H1 (cell line): ENCODE data around the gene DAPK1. TPM values are rescaled to one million over a fixed set of nuclear protein-coding genes. Genes with fewer than 3 reads are reported as not detected.

ENCODE experiments used
- CTCF ChIA-PET: fragments of 300-600 bp; sonication (Branson Sonifier 250); formaldehyde crosslinking; loops from one replicate; lab custom pipeline; 2021; ENCODE audit not compliant: partially characterized antibody; lab: Charles Lee
- POLR2A ChIA-PET: fragments of 300-600 bp; sonication (Branson Sonifier 250); formaldehyde crosslinking; loops from one replicate; lab custom pipeline; 2021; ENCODE audit warnings: inconsistent platforms; ENCODE audit not compliant: partially characterized antibody; lab: Charles Lee
- DNase-seq, 2 experiments: peaks; one replicate each; pipeline versions ENCODE4 v3.0.0 to v3.0.0-alpha.2; 2010 to 2022; ENCODE audit warnings: low spot score in 2 of 2, low read depth in 1 of 2, mixed read lengths in 1 of 2
- FAIRE-seq: peaks from 2 replicates; lab custom pipeline; 2011; peaks lifted over from hg19 to GRCh38; lab: Jason Lieb, UNC
- H2AFZ ChIP-seq: 2 replicates; pipeline ENCODE4 v1.8.1; 2012; ENCODE audit warnings: low read length, inconsistent platforms
- H2AK5ac ChIP-seq: 2 replicates; pipeline ENCODE4 v1.6.1; 2013; ENCODE audit warnings: low read depth, low read length
- H2BK120ac ChIP-seq: replicated peaks from 2 replicates; pipeline ENCODE3; 2013; ENCODE audit warnings: low read depth, low read length, inconsistent platforms
- H2BK12ac ChIP-seq: 2 replicates; pipeline ENCODE4 v1.6.1; 2013; ENCODE audit warnings: low read depth, low read length
- H2BK15ac ChIP-seq: 2 replicates; pipeline ENCODE4 v1.6.1; 2013; ENCODE audit warnings: low read length
- H2BK20ac ChIP-seq: 2 replicates; pipeline ENCODE4 v1.6.1; 2013; ENCODE audit warnings: low read length
- H2BK5ac ChIP-seq: 2 replicates; pipeline ENCODE4 v1.6.1; 2013; ENCODE audit warnings: low read depth, low read length
- H3K14ac ChIP-seq: 2 replicates; pipeline ENCODE4 v1.6.1; 2013; ENCODE audit warnings: inconsistent platforms; ENCODE audit not compliant: insufficient read length
- H3K18ac ChIP-seq: 2 replicates; pipeline ENCODE4 v1.6.1; 2013; ENCODE audit warnings: low read length; ENCODE audit errors: extremely low read depth
- H3K23ac ChIP-seq: 2 replicates; pipeline ENCODE4 v1.6.1; 2013; ENCODE audit warnings: inconsistent platforms; ENCODE audit not compliant: insufficient read length
- H3K23me2 ChIP-seq: 2 replicates; pipeline ENCODE4 v1.6.1; 2013; ENCODE audit warnings: low read depth, low read length
- H3K27ac ChIP-seq: 2 replicates; pipeline ENCODE4 v1.6.1; 2011; ENCODE audit warnings: low read depth, low read length, inconsistent platforms
- H3K27me3 ChIP-seq, 4 experiments: replicated peaks in 1 of 4; 1 replicate in 1 of 4; 2 replicates in 3 of 4; pipeline versions ENCODE4 v1.6.1 to v1.8.1; 2011 to 2013; ENCODE audit warnings: low read length in 3 of 4, mild to moderate bottlenecking in 3 of 4, inconsistent platforms in 2 of 4, mixed read lengths in 2 of 4, moderate library complexity in 1 of 4; ENCODE audit not compliant: control insufficient read depth in 3 of 4, insufficient read depth in 3 of 4; ENCODE audit errors: extremely low read depth in 1 of 4
- H3K36me3 ChIP-seq, 4 experiments: 2 replicates each; pipeline versions ENCODE4 v1.6.1 to v1.8.1; 2011 to 2013; ENCODE audit warnings: mild to moderate bottlenecking in 4 of 4, low read length in 3 of 4, moderate library complexity in 2 of 4, control low read depth in 1 of 4, inconsistent platforms in 1 of 4; ENCODE audit not compliant: insufficient read depth in 4 of 4, control insufficient read depth in 2 of 4
- H3K4ac ChIP-seq: replicated peaks from 2 replicates; pipeline ENCODE3; 2013; ENCODE audit warnings: low read length, low read depth, mixed read lengths, inconsistent platforms; ENCODE audit not compliant: insufficient read length
- H3K4me1 ChIP-seq, 4 experiments: replicated peaks in 1 of 4; 1 replicate in 1 of 4; 2 replicates in 3 of 4; pipeline versions ENCODE4 v1.6.1 to v1.8.1; 2011 to 2013; ENCODE audit warnings: low read length in 3 of 4, inconsistent platforms in 2 of 4, mixed read lengths in 1 of 4; ENCODE audit not compliant: insufficient read depth in 4 of 4, control insufficient read depth in 3 of 4
- H3K4me2 ChIP-seq, 2 experiments: 2 replicates each; pipeline versions ENCODE4 v1.6.1 to v1.8.1; 2011 to 2013; ENCODE audit warnings: low read depth in 2 of 2, low read length in 2 of 2, control low read depth in 1 of 2, inconsistent platforms in 1 of 2, mild to moderate bottlenecking in 1 of 2; ENCODE audit not compliant: insufficient read depth in 1 of 2
- H3K4me3 ChIP-seq, 4 experiments: fragments of 200-600, 300-600 bp in 1 of 4; sonication (generic), shearing (Covaris generic), sonication (Bioruptor Twin) in 1 of 4; 2 replicates each; pipeline versions ENCODE4 v1.5.1 to v1.8.1; 2011 to 2016; ENCODE audit warnings: low read length in 4 of 4, low read depth in 3 of 4, control low read depth in 2 of 4, inconsistent platforms in 2 of 4, mild to moderate bottlenecking in 2 of 4, mixed read lengths in 1 of 4, moderate library complexity in 1 of 4; ENCODE audit not compliant: insufficient read depth in 2 of 4; ENCODE audit errors: extremely low read depth in 1 of 4
- H3K56ac ChIP-seq: replicated peaks from 2 replicates; pipeline ENCODE3; 2013; ENCODE audit warnings: low read depth, mild to moderate bottlenecking, mixed read lengths, low read length, inconsistent platforms; ENCODE audit not compliant: insufficient read length
- H3K79me1 ChIP-seq: 2 replicates; pipeline ENCODE4 v1.6.1; 2013; ENCODE audit warnings: low read depth, low read length, control low read depth
- H3K79me2 ChIP-seq, 2 experiments: 2 replicates each; pipeline versions ENCODE4 v1.6.1 to v1.8.1; 2012 to 2013; ENCODE audit warnings: low read length in 2 of 2, mild to moderate bottlenecking in 2 of 2, inconsistent platforms in 1 of 2; ENCODE audit not compliant: insufficient read depth in 2 of 2, control insufficient read depth in 1 of 2
- H3K9ac ChIP-seq, 4 experiments: replicated peaks in 1 of 4; 1 replicate in 1 of 4; 2 replicates in 3 of 4; pipeline versions ENCODE4 v1.6.1 to v1.8.1; 2011 to 2013; ENCODE audit warnings: low read depth in 3 of 4, low read length in 3 of 4, control low read depth in 2 of 4, mild to moderate bottlenecking in 2 of 4, moderate library complexity in 2 of 4, inconsistent platforms in 1 of 4; ENCODE audit errors: extremely low read depth in 1 of 4
- H3K9me3 ChIP-seq, 2 experiments: 2 replicates each; pipeline versions ENCODE4 v1.6.1 to v1.8.1; 2012 to 2013; ENCODE audit warnings: mild to moderate bottlenecking in 2 of 2, moderate library complexity in 2 of 2, control low read depth in 1 of 2, inconsistent platforms in 1 of 2, low read depth in 1 of 2, low read length in 1 of 2, mixed read lengths in 1 of 2; ENCODE audit not compliant: insufficient read depth in 2 of 2
- H4K20me1 ChIP-seq, 2 experiments: replicated peaks in 1 of 2; 2 replicates each; pipeline versions ENCODE3 to v1.8.1; 2011 to 2013; ENCODE audit warnings: inconsistent platforms in 2 of 2, low read length in 2 of 2, mild to moderate bottlenecking in 1 of 2; ENCODE audit not compliant: insufficient read depth in 2 of 2, control insufficient read depth in 1 of 2
- H4K5ac ChIP-seq: 2 replicates; pipeline ENCODE4 v1.6.1; 2013; ENCODE audit warnings: low read length, low read depth, mixed read lengths, inconsistent platforms; ENCODE audit not compliant: insufficient read length
- H4K8ac ChIP-seq: 2 replicates; pipeline ENCODE4 v1.8.0; 2013; ENCODE audit warnings: mild to moderate bottlenecking, moderate library complexity, low read length, inconsistent platforms; ENCODE audit not compliant: insufficient read depth; ENCODE audit errors: extremely low read depth
- H4K91ac ChIP-seq: replicated peaks from 2 replicates; pipeline ENCODE3; 2013; ENCODE audit warnings: low read length, mixed read lengths, inconsistent platforms; ENCODE audit not compliant: insufficient read length
- ASH2L ChIP-seq: fragments of 200-600, 300-600 bp; sonication (generic); IDR thresholded peaks from one replicate; pipeline ENCODE4 v1.7.1; 2017; ENCODE audit warnings: low read length
- ATF2 ChIP-seq: IDR thresholded peaks from 2 replicates; pipeline ENCODE4 v1.6.1; 2012; ENCODE audit warnings: low read length, inconsistent platforms
- ATF3 ChIP-seq: IDR thresholded peaks from 2 replicates; pipeline ENCODE4 v1.6.1; 2011; ENCODE audit warnings: low read depth, mild to moderate bottlenecking, low read length; ENCODE audit not compliant: insufficient read depth
- BCL11A ChIP-seq, 2 experiments: IDR thresholded peaks; one replicate each; pipeline ENCODE4 v1.6.1; 2011; ENCODE audit warnings: low read depth in 2 of 2, low read length in 2 of 2, mild to moderate bottlenecking in 2 of 2
- CREB1 ChIP-seq: IDR thresholded peaks from 2 replicates; pipeline ENCODE4 v1.6.1; 2012; ENCODE audit warnings: inconsistent platforms
- EZH2 ChIP-seq: fragments of 200-600 bp; sonication (generic); IDR thresholded peaks from 2 replicates; pipeline ENCODE4 v1.7.1; 2012; ENCODE audit warnings: low read depth, mild to moderate bottlenecking, moderate library complexity, low read length, inconsistent platforms; ENCODE audit not compliant: severe bottlenecking
- KDM5A ChIP-seq: fragments of 200-600 bp; IDR thresholded peaks from 2 replicates; pipeline ENCODE4 v1.7.1; 2012; ENCODE audit warnings: mild to moderate bottlenecking, low read length, inconsistent platforms, mixed read lengths
- SIN3A ChIP-seq, 2 experiments: IDR thresholded peaks in 1 of 2; conservative IDR thresholded peaks in 1 of 2; 2 replicates each; pipeline ENCODE4 v1.6.1; 2011 to 2012; ENCODE audit warnings: low read length in 2 of 2, improper control_type of control experiment in 1 of 2, low read depth in 1 of 2, mild to moderate bottlenecking in 1 of 2
- SP2 ChIP-seq: IDR thresholded peaks from 2 replicates; pipeline ENCODE4 v1.6.1; 2012; ENCODE audit warnings: mild to moderate bottlenecking, low read length, inconsistent platforms
- TCF12 ChIP-seq: IDR thresholded peaks from 2 replicates; pipeline ENCODE4 v1.6.1; 2011; ENCODE audit warnings: low read depth, mild to moderate bottlenecking, low read length
- WGBS, 2 experiments: shearing (Covaris generic) in 1 of 2; methylation state at CpG; one replicate each; pipeline versions ENCODE4 v1.1.6 to v1.1.7; 2013 to 2015; ENCODE audit warnings: low lambda C conversion rate in 2 of 2, mixed read lengths in 2 of 2, inconsistent platforms in 1 of 2, low coverage in 1 of 2, missing lambda C conversion rate in 1 of 2; ENCODE audit not compliant: insufficient replicate concordance in 2 of 2, insufficient coverage in 1 of 2, insufficient read length in 1 of 2; ENCODE audit errors: extremely low coverage in 1 of 2, missing lambda C conversion rate in 1 of 2; 5-methylcytosine and 5-hydroxymethylcytosine counted together
- polyA plus RNA-seq, 7 experiments: library from polyadenylated mRNA; depleted of rRNA in 3 of 7; stranded (reverse) in 5 of 7; unstranded in 2 of 7; fragments of >200 nt in 5 of 7; fragments of 200-250 nt in 2 of 7; gene quantifications; 1 replicate in 5 of 7; 2 replicates in 1 of 7; 4 replicates in 1 of 7; pipeline versions ENCODE4 v1.2.1 to v1.2.3, GENCODE V29; 2011 to 2013; ENCODE audit warnings: missing spikeins in 2 of 7, mixed read lengths in 2 of 7
- total RNA-seq: library from RNA; stranded (reverse); fragmentation: NEBNext Ultra II Directional; extraction: Animal tissue kit (Norgen Biotek cat#: 25700); gene quantifications from 2 replicates; pipeline ENCODE4 v1.2.1, GENCODE V29; 2021

The DAPK1 gene
- total and polyA plus RNA-seq, 2 of the 8 experiments (the other 6 are each of a cell fraction or from before 2014, with no cell fraction given) = 62.4 to 131 TPM

- no peak overlapping the region for H2BK5ac ChIP-seq
- no peaks in the 10 kb centered on the region for H3K79me2 ChIP-seq
- no peaks in the 10 kb centered on the region for H3K9me3 ChIP-seq
- no peak overlapping the region for H2AFZ ChIP-seq
- H2BK15ac ChIP-seq = no peak overlapping the region
- no peaks in the 10 kb centered on the region for H3K79me1 ChIP-seq
- FAIRE-seq (no peak), DNase-seq (no peak)
- no peak overlapping the region for H3K27ac ChIP-seq
- no peak overlapping the region for H4K8ac ChIP-seq
- H4K5ac ChIP-seq = no peak overlapping the region
- no peak overlapping the region for H4K91ac ChIP-seq
- TF ChIP-seq ASH2L (no peak), SIN3A (conservative IDR thresholded peaks at IDR 0.05 in 1 of 2, IDR thresholded peaks at IDR 0.05 in 1 of 2; ENCODE audit: low read depth in 1 of 2, low read length in 2 of 2) (no peak), CREB1 (no peak), ATF3 (no peak), EZH2 (no peak), BCL11A (IDR thresholded peaks at IDR 0.05; ENCODE audit: low read depth in 2 of 2, low read length in 2 of 2) (no peak), ATF2 (no peak), SP2 (no peak), KDM5A (no peak), TCF12 (no peak)
- no peak overlapping the region for H3K14ac ChIP-seq
- H3K4ac ChIP-seq = no peak overlapping the region
- no peak overlapping the region for H3K18ac ChIP-seq
- no peak overlapping the region for H3K9ac ChIP-seq
- no peak overlapping the region for H3K4me2 ChIP-seq
- H3K23ac ChIP-seq = no peak overlapping the region
- H3K36me3 ChIP-seq = peaks cover 19 to 81% (median 50%) of the 10 kb centered on the region in 4 experiments
- peaks cover 0 to 2% (median 0%) of the 10 kb centered on the region in 4 experiments; a peak in 1 of 7 replicates for H3K4me1 ChIP-seq
- H3K23me2 ChIP-seq = no peaks in the 10 kb centered on the region
- ChIA-PET CTCF (interaction anchor here (0.5 to 1.4 kb wide), 3 partner anchors 12 to 512 kb away, joined by 3 to 5 read pairs (median 5); no protein-coding TSS in a partner anchor), POLR2A (no interaction called here)
- no peak overlapping the region for H2BK12ac ChIP-seq
- 91% methylated on average over 8 of the region's 8 CpGs; no CpG with 5 or more reads in 1 of the 2 experiments for WGBS, 2 experiments
- no peak overlapping the region for H2AK5ac ChIP-seq
- no peak overlapping the region for H2BK120ac ChIP-seq
- no peak overlapping the region for H2BK20ac ChIP-seq
- no peaks in the 10 kb centered on the region for H3K27me3 ChIP-seq
- no peak overlapping the region for H3K56ac ChIP-seq
- no peak overlapping the region for H3K4me3 ChIP-seq
- peaks cover 0 to 2% of the 10 kb centered on the region in 2 experiments for H4K20me1 ChIP-seq
Observed at GRCh38 chr9:87650611-87651295, 153.1 kb downstream of the DAPK1 start.
